Breast epithelium (tissue), 3 donors: ENCODE measurements around the gene CPXM2.

Experiments used
- CTCF ChIP-seq, 3 donors: fragments of 450-650 bp; IDR thresholded peaks; one replicate each; pipeline ENCODE4 v1.5.1; 2016 to 2017; ENCODE audit warnings: antibody characterized with exemption in 3 of 3, mild to moderate bottlenecking in 3 of 3, moderate library complexity in 3 of 3
- POLR2A ChIP-seq: fragments of 450-650 bp; IDR thresholded peaks from one replicate; pipeline ENCODE4 v1.6.1; 2016; ENCODE audit warnings: antibody characterized with exemption, mild to moderate bottlenecking, moderate library complexity
- POLR2AphosphoS5 ChIP-seq, 3 donors: sonication (generic); formaldehyde crosslinking; IDR thresholded peaks; one replicate each; pipeline ENCODE4 v1.6.1; 2017; ENCODE audit warnings: antibody characterized with exemption in 3 of 3

GRCh38 chr10:123888256-123888655 lies 3.4 kb downstream of the CPXM2 start:
- no peak for TF ChIP-seq POLR2AphosphoS5 (IDR thresholded peaks at IDR 0.05)
- TF ChIP-seq CTCF (IDR thresholded peaks at IDR 0.05): no peak
- no peak for TF ChIP-seq POLR2A
